NCI-H524 (cell line): ENCODE results near the gene LY6G6C.

Experiments used
- DNase-seq, 2 experiments: peaks; one replicate each; lab custom pipeline; 2025; lab: John Stamatoyannopoulos, UW

LY6G6C gene

GRCh38 chr6:31705931-31706330 lies 15.6 kb downstream of the LY6G6C start:
- DNase-seq, result no peak

- DNase-seq, result peak; percentile 88 to 96
These were observed 18.5 kb downstream of the LY6G6C start, which contains the start of gene ABHD16A for GRCh38 chr6:31702819-31703716. Gene ABHD16A (minus strand): TSS chr6:31703324. CDS start chr6:31703281, 43 bp downstream.

GRCh38 chr6:31702405-31702818 lies 19.1 kb downstream of the LY6G6C start:
- no peak for DNase-seq

GRCh38 chr6:31701666-31702404 lies 19.7 kb downstream of the LY6G6C start:
- DNase-seq, result peak; percentile 24 to 64

- no peak for DNase-seq
These were observed 20.7 kb downstream of the LY6G6C start for GRCh38 chr6:31700740-31701401.

GRCh38 chr6:31697555-31697954 lies 24.0 kb downstream of the LY6G6C start:
- DNase-seq, result no peak

GRCh38 chr6:31693535-31693934 lies 28.0 kb downstream of the LY6G6C start:
- DNase-seq, result no peak

- DNase-seq, result no peak
These were observed 28.7 kb downstream of the LY6G6C start for GRCh38 chr6:31692886-31693285.

GRCh38 chr6:31692353-31692752 lies 29.2 kb downstream of the LY6G6C start:
- no peak for DNase-seq

- DNase-seq, result no peak
These were observed 29.9 kb downstream of the LY6G6C start for GRCh38 chr6:31691564-31692108.

GRCh38 chr6:31691078-31691463 lies 30.5 kb downstream of the LY6G6C start:
- no peak for DNase-seq

- DNase-seq, result no peak
These were observed 31.1 kb downstream of the LY6G6C start for GRCh38 chr6:31690231-31691077.

GRCh38 chr6:31689249-31690110 lies 32.1 kb downstream of the LY6G6C start:
- DNase-seq, result no peak

- no peak for DNase-seq
These were observed 33.5 kb downstream of the LY6G6C start for GRCh38 chr6:31687860-31688693.

- DNase-seq, result no peak
These were observed 34.2 kb downstream of the LY6G6C start for GRCh38 chr6:31687321-31687720.

GRCh38 chr6:31686483-31686882 lies 35.1 kb downstream of the LY6G6C start:
- no peak for DNase-seq

- DNase-seq, result no peak
These were observed 38.0 kb downstream of the LY6G6C start for GRCh38 chr6:31683591-31683990.

GRCh38 chr6:31681135-31681671 lies 40.3 kb downstream of the LY6G6C start:
- peak; percentile 53 to 56 for DNase-seq
